ENCODE measurements around the gene NMUR1. TPM values are rescaled to one million over a fixed set of nuclear protein-coding genes. Genes with fewer than 3 reads are reported as not detected.

NMUR1 gene
- total RNA-seq, 2 experiments from 2014 or later = not detected

- H3K36me3 ChIP-seq (ENCODE audit: insufficient read depth, low read length) = no peaks in the 10 kb centered on the region
- H3K9me3 ChIP-seq (ENCODE audit: low read length) = no peaks in the 10 kb centered on the region
- no peak overlapping the region for H3K4me3 ChIP-seq (ENCODE audit: low read depth, low read length, poor library complexity, severe bottlenecking)
- H3K27ac ChIP-seq (ENCODE audit: low read depth, low read length, poor library complexity, severe bottlenecking) = no peak overlapping the region
- ChIA-PET CTCF (ENCODE audit: unreplicated experiment) (no interaction called here), POLR2A (interaction anchor here (0.6 to 1.9 kb wide), 2 partner anchors 8 to 51 kb away, joined by 3 to 7 read pairs; partner anchors contain the start of gene NCL)
- intact Hi-C loops (cut with micrococcal nuclease; ENCODE audit: unreplicated experiment) = loop anchor here (10.0 kb wide), 1 partner anchor 199 kb away; no protein-coding TSS in a partner anchor
- H4K20me1 ChIP-seq (ENCODE audit: insufficient read depth, low read length) = no peaks in the 10 kb centered on the region
- H3K4me2 ChIP-seq (ENCODE audit: low read length) = no peak overlapping the region
- peak overlapping the region; percentile 83 for H2AFZ ChIP-seq (ENCODE audit: low read length)
- H3K9me2 ChIP-seq (ENCODE audit: insufficient read depth, low read length) = no peaks in the 10 kb centered on the region
- H3K4me1 ChIP-seq (ENCODE audit: insufficient read depth, low read length, poor library complexity, severe bottlenecking) = peaks cover 23% of the 10 kb centered on the region
- TF ChIP-seq EZH2phosphoT487 (IDR thresholded peaks at IDR 0.05; ENCODE audit: borderline replicate concordance, low read depth, low read length) (no peak), CTCF (conservative IDR thresholded peaks at IDR 0.05; ENCODE audit: low read length) (no peak)
- peaks cover 7% of the 10 kb centered on the region; the same call in 1 of the 2 replicates for H3K79me2 ChIP-seq (ENCODE audit: insufficient read depth, low read depth, low read length)
- BruUV-seq (replicated peaks) = no TSS peak
- DNase-seq (ENCODE audit: low spot score) = no peak
These were observed 14.6 kb downstream of the NMUR1 start for GRCh38 chr2:231515603-231516002.

- peak overlapping the region; percentile 19 for H3K27ac ChIP-seq (ENCODE audit: low read depth, low read length, poor library complexity, severe bottlenecking)
- TSS peak; percentile 100 for BruUV-seq (replicated peaks)
- no peak for TF ChIP-seq CTCF (conservative IDR thresholded peaks at IDR 0.05; ENCODE audit: low read length)
- no peak for TF ChIP-seq EZH2phosphoT487 (IDR thresholded peaks at IDR 0.05; ENCODE audit: borderline replicate concordance, low read depth, low read length)
- H3K4me2 ChIP-seq (ENCODE audit: low read length) = peak overlapping the region; percentile 85
- peaks cover 23% of the 10 kb centered on the region for H3K4me1 ChIP-seq (ENCODE audit: insufficient read depth, low read length, poor library complexity, severe bottlenecking)
- no peaks in the 10 kb centered on the region for H3K9me2 ChIP-seq (ENCODE audit: insufficient read depth, low read length)
- POLR2A ChIA-PET = interaction anchor here (0.6 to 1.9 kb wide), 5 partner anchors 9 to 332 kb away, joined by 3 to 7 read pairs (median 3); partner anchors contain the start of gene NCL
- H3K9me3 ChIP-seq (ENCODE audit: low read length) = no peaks in the 10 kb centered on the region
- H3K4me3 ChIP-seq (ENCODE audit: low read depth, low read length, poor library complexity, severe bottlenecking) = peak overlapping the region; percentile 76
- intact Hi-C loops (cut with micrococcal nuclease; ENCODE audit: unreplicated experiment) = loop anchor here (1.0 to 10.0 kb wide), 3 partner anchors 51 to 200 kb away; partner anchors contain the start of gene NCL
- H3K79me2 ChIP-seq (ENCODE audit: insufficient read depth, low read depth, low read length) = peaks cover 7% of the 10 kb centered on the region; the same call in 1 of the 2 replicates
- peak overlapping the region; percentile 83; the same call in 1 of the 2 replicates for H2AFZ ChIP-seq (ENCODE audit: low read length)
- no peaks in the 10 kb centered on the region for H3K36me3 ChIP-seq (ENCODE audit: insufficient read depth, low read length)
- H4K20me1 ChIP-seq (ENCODE audit: insufficient read depth, low read length) = no peaks in the 10 kb centered on the region
- DNase-seq (ENCODE audit: low spot score) = peak; percentile 26
- CTCF ChIA-PET (ENCODE audit: unreplicated experiment) = no interaction called here
These were observed 15.3 kb downstream of the NMUR1 start for GRCh38 chr2:231514951-231515297.
